ENCODE measurements around the gene COL28A1.

The COL28A1 gene

DNA sequence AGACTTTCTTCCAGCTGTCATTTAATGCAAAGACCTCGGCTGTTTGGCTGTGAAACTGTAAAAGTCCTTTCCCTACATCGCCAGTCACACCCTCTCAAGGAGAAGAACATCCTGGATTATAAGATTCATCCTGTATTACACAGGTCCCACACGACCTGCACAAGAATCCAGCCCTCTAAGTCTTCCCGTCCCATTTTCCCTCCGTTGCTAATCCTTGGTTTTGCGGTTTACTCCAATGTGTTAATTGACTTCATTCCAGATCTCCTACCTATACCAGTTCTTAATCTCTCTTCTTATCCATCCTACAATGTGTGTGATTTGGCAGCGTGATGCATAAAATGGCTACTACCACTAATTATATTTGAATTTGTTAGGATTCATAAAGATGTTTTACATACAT, 110.4 kb downstream of the COL28A1 start:
- no peaks in the 10 kb centered on the region for H3K36me3 Mint-ChIP-seq (ENCODE audit: insufficient read depth)
- peak overlapping the region; percentile 0 to 46 for H3K4me3 Mint-ChIP-seq

DNA sequence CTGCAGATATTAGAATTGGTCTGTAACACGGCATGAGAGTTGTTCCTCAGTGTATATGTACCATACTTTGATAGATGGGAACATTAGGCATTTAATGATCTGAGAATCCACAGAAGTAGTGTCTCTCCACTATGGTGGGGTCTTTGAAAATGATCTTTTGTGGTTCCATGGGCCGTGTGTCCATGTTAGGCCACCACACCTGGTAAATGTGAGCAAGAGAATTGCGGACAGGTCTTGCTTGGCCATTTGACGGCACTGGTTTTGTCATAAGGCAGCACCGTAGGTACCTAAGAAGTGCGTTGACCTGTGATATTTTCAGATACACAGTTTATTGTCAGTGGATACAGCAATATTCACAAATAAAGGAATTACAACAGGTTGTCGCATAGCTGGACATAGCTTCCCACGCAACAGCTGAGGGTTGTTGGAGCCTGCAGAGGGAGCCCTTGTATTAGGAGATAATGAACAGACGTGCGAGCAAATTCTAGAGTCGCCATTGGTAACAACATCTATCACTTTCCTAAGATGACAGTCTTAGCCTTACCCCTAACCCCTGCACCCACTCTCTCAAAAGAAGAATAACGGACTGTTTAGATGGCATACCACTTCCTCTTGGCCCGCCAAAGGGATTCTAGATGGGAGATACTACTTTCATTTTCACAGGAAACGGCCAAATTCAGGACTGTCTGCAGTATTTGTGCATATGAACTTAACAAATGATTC, 111.4 kb downstream of the COL28A1 start:
- ATAC-seq (replicated peaks) (peak; percentile 73), DNase-seq (peak; percentile 21 to 33 (median 25))
- Mint-ChIP-seq H3K4me1 (ENCODE audit: low read depth in 2 of 2) (no peaks in the 10 kb centered on the region), H3K4me3 (peak overlapping the region; percentile 64 to 78), H3K27me3 (peaks cover 4 to 10% of the 10 kb centered on the region in 2 donors), H3K9me3 (no peaks in the 10 kb centered on the region), H3K27ac (peak overlapping the region; percentile 30 to 57), H3K36me3 (ENCODE audit: insufficient read depth) (no peaks in the 10 kb centered on the region)

More for the DNA sequence above, 110.4 kb downstream of the COL28A1 start:
- Mint-ChIP-seq H3K4me1 (ENCODE audit: low read depth in 2 of 2) (no peaks in the 10 kb centered on the region), H3K9me3 (no peaks in the 10 kb centered on the region), H3K27ac (peak overlapping the region in 1 of 2 donors; percentile 54), H3K27me3 (peaks cover 10 to 17% of the 10 kb centered on the region in 2 donors)
- ATAC-seq (replicated peaks) (no peak), DNase-seq (no peak)

- Mint-ChIP-seq H3K27ac (no peak overlapping the region), H3K9me3 (no peaks in the 10 kb centered on the region), H3K36me3 (ENCODE audit: insufficient read depth) (no peaks in the 10 kb centered on the region), H3K4me3 (no peak overlapping the region), H3K4me1 (ENCODE audit: low read depth in 2 of 2) (peaks cover 0 to 1% of the 10 kb centered on the region in 2 donors), H3K27me3 (no peaks in the 10 kb centered on the region)
- no peak for DNase-seq
- no peak for ATAC-seq (replicated peaks)
These were observed 113.0 kb downstream of the COL28A1 start for GRCh38 chr7:7422641-7423040.

GRCh38 chr7:7421826-7422225, 113.8 kb downstream of the COL28A1 start:
- Mint-ChIP-seq H3K9me3 (no peaks in the 10 kb centered on the region), H3K4me3 (no peak overlapping the region), H3K27me3 (no peaks in the 10 kb centered on the region), H3K36me3 (ENCODE audit: insufficient read depth) (no peaks in the 10 kb centered on the region), H3K27ac (no peak overlapping the region), H3K4me1 (ENCODE audit: low read depth in 2 of 2) (peaks cover 5 to 6% of the 10 kb centered on the region in 2 donors)
- DNase-seq = no peak
- no peak for ATAC-seq (replicated peaks)

DNA sequence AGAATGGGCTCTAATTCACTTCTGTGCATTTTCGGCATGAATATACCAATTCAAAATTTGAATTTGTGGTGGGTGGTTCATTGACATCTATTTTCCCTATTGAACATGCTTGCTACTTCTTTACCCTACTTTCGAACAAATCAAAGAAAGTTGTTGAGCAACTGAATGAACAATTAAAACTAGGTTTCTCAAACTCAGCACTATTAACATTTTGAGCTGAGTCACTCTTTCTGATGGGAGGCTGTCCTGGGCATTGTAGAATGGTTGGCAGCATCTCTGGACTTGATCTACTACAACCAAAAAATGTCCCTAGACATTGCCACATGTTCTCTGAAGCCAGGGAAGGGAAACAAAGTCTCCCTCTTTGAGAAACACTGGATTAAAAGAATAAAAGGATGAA, 116.7 kb downstream of the COL28A1 start:
- Mint-ChIP-seq H3K36me3 (ENCODE audit: insufficient read depth) (peaks cover 3% of the 10 kb centered on the region), H3K4me3 (no peak overlapping the region), H3K4me1 (ENCODE audit: low read depth in 2 of 2) (peaks cover 15 to 18% of the 10 kb centered on the region in 2 donors), H3K27me3 (no peaks in the 10 kb centered on the region), H3K9me3 (no peaks in the 10 kb centered on the region), H3K27ac (no peak overlapping the region)
- DNase-seq = no peak
- ATAC-seq (replicated peaks) = no peak

- peak overlapping the region in 1 of 2 donors; percentile 30 for H3K27ac Mint-ChIP-seq
- H3K4me3 Mint-ChIP-seq = no peak overlapping the region
- peaks cover 3% of the 10 kb centered on the region for H3K36me3 Mint-ChIP-seq (ENCODE audit: insufficient read depth)
- H3K27me3 Mint-ChIP-seq = no peaks in the 10 kb centered on the region
- DNase-seq = no peak
- H3K4me1 Mint-ChIP-seq (ENCODE audit: low read depth in 2 of 2) = peaks cover 15 to 18% of the 10 kb centered on the region in 2 donors
- no peaks in the 10 kb centered on the region for H3K9me3 Mint-ChIP-seq
- ATAC-seq (replicated peaks) = no peak
These were observed 117.8 kb downstream of the COL28A1 start for GRCh38 chr7:7417851-7418250.

GRCh38 chr7:7417414-7417813, 118.3 kb downstream of the COL28A1 start:
- ATAC-seq (replicated peaks) = no peak
- Mint-ChIP-seq H3K4me1 (ENCODE audit: low read depth in 2 of 2) (peaks cover 15 to 18% of the 10 kb centered on the region in 2 donors), H3K9me3 (no peaks in the 10 kb centered on the region), H3K27ac (peak overlapping the region; percentile 30 to 72), H3K27me3 (no peaks in the 10 kb centered on the region), H3K36me3 (ENCODE audit: insufficient read depth) (peaks cover 3% of the 10 kb centered on the region), H3K4me3 (no peak overlapping the region)
- no peak for DNase-seq

GRCh38 chr7:7416031-7416858, 119.4 kb downstream of the COL28A1 start:
- Mint-ChIP-seq H3K27me3 (peaks cover 6 to 7% of the 10 kb centered on the region in 2 donors), H3K27ac (peak overlapping the region; percentile 72 to 90), H3K4me1 (ENCODE audit: low read depth in 2 of 2) (peaks cover 15 to 18% of the 10 kb centered on the region in 2 donors), H3K9me3 (no peaks in the 10 kb centered on the region), H3K4me3 (peak overlapping the region; percentile 37 to 50), H3K36me3 (ENCODE audit: insufficient read depth) (peaks cover 3% of the 10 kb centered on the region)
- peak; percentile 95 for ATAC-seq (replicated peaks)
- DNase-seq = peak; percentile 16 to 26 (median 18)

DNA sequence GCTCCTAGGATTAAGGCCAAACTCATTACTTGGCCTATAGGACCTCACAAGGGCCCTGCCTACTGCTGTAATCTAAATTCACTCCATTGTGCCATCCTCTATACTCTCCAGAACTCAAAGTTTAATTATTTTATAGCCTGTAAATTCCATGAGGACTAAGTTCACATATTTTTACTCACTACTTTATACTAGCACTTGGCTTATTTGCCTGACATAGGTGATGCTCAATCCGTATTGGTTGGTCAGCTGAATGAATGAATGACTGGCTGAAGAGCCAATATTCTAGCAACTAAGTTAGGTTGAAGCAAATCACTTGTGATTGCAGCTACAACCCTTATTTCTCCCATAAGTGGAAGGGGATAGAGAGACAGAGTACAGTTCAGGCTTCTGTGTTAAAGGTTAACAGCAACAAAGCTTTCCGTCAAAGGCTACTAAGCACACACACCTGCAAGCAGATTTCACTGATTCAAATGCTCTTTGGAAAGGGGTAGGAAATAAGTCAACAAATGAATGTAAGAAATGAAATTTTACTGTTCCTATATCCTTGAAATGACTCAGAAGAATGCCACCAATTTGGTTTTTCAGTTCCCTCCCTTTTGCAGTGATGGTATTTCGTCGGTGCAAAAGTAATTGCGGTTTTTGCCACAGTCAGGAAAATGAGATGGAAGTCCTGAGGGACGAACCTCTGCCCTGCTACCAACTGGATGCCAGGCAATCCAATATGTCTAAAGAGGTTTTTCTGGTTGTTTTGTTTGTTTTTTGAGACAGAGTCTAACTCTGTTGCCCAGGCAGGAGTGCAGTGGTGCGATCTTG, 120.7 kb downstream of the COL28A1 start:
- Mint-ChIP-seq H3K27me3 (peaks cover 11 to 15% of the 10 kb centered on the region in 2 donors), H3K27ac (peak overlapping the region; percentile 77 to 90), H3K4me3 (no peak overlapping the region), H3K4me1 (ENCODE audit: low read depth in 2 of 2) (peaks cover 15 to 18% of the 10 kb centered on the region in 2 donors), H3K9me3 (no peaks in the 10 kb centered on the region), H3K36me3 (ENCODE audit: insufficient read depth) (peaks cover 3% of the 10 kb centered on the region)
- no peak for ATAC-seq (replicated peaks)
- no peak for DNase-seq

- no peak overlapping the region for H3K4me3 Mint-ChIP-seq
- H3K4me1 Mint-ChIP-seq (ENCODE audit: low read depth in 2 of 2) = peaks cover 0 to 6% of the 10 kb centered on the region in 2 donors
- no peak overlapping the region for H3K27ac Mint-ChIP-seq
- peaks cover 15 to 23% of the 10 kb centered on the region in 2 donors for H3K27me3 Mint-ChIP-seq
- peaks cover 0 to 3% of the 10 kb centered on the region in 2 donors for H3K9me3 Mint-ChIP-seq
- DNase-seq (no peak), ATAC-seq (replicated peaks) (no peak)
- H3K36me3 Mint-ChIP-seq (ENCODE audit: insufficient read depth) = no peaks in the 10 kb centered on the region
These were observed 127.5 kb downstream of the COL28A1 start for GRCh38 chr7:7408001-7408770.

- Mint-ChIP-seq H3K27me3 (peaks cover 17 to 29% of the 10 kb centered on the region in 2 donors), H3K4me1 (ENCODE audit: low read depth in 2 of 2) (peaks cover 0 to 6% of the 10 kb centered on the region in 2 donors), H3K36me3 (ENCODE audit: insufficient read depth) (no peaks in the 10 kb centered on the region), H3K4me3 (no peak overlapping the region), H3K9me3 (peaks cover 0 to 3% of the 10 kb centered on the region in 2 donors), H3K27ac (no peak overlapping the region)
- no peak for DNase-seq
- no peak for ATAC-seq (replicated peaks)
These were observed 130.2 kb downstream of the COL28A1 start for GRCh38 chr7:7405461-7405860.

- no peak for ATAC-seq (replicated peaks)
- H3K27ac Mint-ChIP-seq = no peak overlapping the region
- no peaks in the 10 kb centered on the region for H3K9me3 Mint-ChIP-seq
- H3K4me3 Mint-ChIP-seq = no peak overlapping the region
- no peaks in the 10 kb centered on the region for H3K36me3 Mint-ChIP-seq (ENCODE audit: insufficient read depth)
- H3K4me1 Mint-ChIP-seq (ENCODE audit: low read depth in 2 of 2) = no peaks in the 10 kb centered on the region
- DNase-seq = no peak
- peaks cover 17% of the 10 kb centered on the region in 2 donors for H3K27me3 Mint-ChIP-seq
These were observed 136.0 kb downstream of the COL28A1 start for GRCh38 chr7:7399707-7400106.
